HS-5 (cell line): ENCODE results near the gene PRKCE.
A peak's percentile ranks its signal among the peaks of the same experiment; 100 is the strongest.

Experiments
- DNase-seq: peaks from one replicate; pipeline ENCODE4 v3.0.0-alpha.2; 2012; ENCODE audit warnings: low read depth

PRKCE gene

DNA sequence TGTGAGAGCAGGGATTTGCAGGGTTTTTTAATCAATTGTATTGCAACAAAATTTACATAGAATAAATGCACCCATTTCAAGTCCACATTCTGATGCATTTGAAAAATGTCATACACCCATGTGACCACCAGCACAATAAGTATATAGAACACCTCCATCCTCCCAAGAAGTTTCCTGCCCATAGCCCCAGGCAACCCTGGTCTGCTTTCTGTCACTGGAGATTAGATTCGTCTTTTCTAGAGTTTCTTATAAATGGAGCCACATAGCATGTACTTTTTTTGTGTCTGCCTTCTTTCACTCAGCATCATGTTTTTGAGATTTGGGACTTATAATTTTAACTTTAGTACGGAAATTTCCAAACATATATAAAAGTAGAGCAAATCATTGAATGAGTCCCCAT, 518.6 kb downstream of the PRKCE start:
- no peak for DNase-seq

DNA sequence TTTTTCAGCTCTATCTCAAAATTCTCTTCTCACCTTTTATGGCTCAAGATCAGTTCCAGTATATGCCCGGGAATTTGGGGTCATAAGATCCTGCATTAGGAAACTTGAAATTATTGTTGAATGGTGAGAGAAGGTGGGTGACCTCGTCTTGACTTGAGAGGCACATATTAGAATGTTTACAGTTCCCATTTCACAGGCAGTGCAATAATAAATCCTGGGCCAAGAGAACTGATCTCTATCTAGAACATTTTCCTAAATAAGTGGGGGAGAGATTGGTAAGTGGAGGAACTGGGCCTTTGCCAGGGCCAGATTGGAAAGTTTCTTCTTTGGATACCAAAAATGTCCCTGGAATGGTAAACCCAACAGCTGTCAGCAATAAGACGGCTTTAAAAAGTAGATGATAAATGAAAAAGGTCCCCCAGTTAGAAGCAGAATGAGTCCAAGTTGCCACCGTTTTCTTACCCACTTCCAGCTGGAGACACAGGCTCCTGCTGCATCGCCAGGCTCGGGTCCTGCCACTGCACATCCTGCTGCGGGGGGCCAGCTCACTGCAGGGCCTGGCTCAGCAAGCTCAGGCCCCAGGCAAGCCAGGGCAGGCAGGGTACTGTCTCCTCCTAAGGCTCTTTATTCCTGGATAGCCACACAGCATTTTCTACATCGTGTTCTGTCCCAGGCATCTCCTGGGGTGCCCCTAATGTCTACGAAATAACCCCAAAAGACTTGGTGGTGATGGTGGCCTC, 519.3 kb downstream of the PRKCE start:
- no peak for DNase-seq

DNA sequence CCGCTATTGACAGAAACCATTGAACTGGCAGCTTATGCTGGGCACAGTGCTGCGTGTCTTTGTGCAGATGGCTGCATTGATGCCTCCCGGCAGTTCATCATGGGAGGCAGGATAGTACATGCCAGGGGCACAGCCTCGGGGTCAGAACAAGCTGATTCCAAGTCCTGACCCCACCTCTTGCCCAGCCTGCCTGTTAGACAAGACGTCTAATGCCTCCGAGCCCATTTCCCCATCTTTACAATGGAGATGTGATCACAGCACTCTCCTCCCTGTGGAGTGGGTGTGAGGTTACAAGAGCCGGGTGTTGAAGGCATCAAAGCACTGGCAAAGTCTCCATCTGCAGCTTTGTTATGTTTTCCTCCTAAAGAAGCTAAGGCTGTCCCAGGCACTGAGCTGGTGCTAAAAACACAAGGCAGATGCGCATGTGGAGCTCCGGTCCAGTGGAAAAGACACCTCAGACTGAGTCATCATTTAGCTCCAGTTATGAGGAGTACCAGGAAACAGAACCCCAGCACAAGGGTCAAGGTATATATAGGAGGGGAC, 520.0 kb downstream of the PRKCE start:
- DNase-seq: peak; percentile 66

DNA sequence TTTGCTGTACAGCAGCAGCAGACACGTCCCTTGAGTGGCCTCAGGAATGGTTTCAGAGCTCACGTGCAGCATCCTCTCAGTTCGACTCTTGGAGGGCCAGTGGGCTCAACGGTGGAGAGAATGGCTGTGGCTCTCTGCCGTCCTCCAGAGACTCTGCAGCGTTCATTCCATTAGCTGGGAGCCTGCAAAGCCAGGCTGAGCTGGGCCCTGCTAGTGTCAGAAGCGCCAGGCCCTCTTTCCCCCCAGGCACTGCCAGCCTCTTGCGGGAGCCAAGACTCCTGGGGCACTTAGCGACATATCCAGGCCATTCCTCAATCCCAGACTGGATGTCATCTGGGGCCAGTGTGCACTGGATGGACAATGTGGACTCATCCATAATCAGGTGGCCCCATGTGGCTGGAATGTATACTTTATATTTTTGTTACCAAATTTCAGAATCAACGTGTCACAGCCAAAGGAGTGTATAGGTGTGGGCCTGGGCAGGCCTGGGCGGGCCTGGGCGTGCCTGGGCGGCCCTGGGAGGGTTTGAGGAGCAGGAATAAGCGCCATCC, 520.6 kb downstream of the PRKCE start:
- no peak for DNase-seq

DNA sequence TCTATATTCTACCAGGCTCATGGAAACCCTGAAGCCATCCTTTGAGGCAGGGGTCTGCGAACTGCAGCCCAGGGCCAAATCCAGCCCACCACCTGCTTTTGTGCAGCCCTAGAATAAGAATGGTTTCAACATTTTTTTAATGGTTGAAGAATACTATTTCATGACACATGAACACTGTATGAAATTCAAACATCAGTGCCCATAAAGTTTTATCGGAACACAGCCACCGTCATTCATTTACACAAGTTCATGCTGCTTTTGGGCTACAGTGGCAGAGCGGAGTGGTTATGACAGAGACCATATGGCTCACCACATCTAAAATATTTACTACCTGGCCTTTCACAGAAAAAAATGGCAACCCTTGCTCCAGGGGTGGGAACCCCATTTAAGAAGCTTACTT, 521.6 kb downstream of the PRKCE start:
- no peak for DNase-seq

DNA sequence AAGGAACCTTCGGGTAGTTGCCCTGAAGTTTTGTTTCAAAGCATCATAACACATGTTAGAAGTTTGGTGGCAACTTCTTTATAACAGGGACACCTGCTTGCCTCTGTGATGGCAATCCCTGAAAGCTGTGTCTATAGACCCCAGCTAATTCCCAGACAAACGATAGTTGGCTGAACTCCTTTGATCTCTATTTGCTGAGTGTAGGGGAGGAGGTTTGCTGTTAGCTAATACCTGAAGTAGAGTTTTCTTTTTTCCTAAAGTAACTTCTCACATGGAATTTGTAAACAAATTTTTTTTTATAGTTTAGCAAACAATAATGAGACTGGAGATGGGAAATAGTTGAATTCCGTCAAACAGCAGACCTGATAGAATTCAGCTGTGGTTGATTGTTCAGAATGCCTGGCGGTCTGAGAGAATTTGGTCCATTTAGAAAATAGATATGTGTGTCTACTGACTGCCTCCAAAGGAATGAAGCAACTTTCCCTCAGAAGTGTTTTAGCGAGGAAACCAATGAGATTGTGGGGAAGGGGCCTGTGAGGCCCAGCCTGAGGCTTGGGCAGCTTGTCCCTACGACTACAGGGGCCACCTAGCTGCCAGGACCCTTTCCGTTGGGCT, 522.3 kb downstream of the PRKCE start:
- DNase-seq: no peak

DNA sequence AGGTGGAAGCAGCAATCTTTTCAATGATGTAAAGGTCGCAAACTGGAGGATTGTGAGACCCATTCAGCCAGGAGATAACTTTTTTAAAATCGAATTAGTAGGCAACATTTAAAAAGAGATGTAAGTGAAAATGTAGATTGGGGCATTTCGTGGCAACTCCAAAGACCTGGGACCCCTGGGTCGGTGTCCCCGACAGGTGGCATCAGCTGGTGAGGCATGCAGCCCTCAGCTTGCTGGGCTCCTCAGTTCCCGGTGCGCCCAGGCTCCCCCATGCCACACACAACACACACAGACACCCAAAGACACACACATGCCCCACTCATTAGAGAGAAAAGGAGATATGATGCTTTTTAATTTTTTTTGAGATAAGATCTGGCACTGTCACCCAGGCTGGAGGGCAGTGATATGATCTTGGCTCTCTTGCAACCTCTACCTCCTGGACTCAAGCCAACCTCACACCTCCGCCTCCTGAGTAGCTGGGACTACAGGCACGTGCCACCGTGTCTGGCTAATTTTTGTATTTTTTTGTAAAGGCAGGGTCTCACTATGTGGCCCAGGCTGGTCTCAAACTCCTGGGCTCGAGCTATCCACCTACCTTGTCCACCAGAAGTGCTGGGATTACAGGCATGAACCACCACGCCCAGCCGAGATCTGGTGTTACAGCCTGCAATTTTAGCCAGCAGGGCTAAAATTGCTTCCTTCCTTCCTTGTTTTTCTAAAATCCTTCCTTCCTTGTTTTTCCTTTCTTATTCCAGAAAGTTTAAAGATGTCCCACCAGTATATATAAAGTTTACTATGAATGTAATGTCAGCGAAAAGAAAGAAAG, 523.1 kb downstream of the PRKCE start:
- DNase-seq: no peak

DNA sequence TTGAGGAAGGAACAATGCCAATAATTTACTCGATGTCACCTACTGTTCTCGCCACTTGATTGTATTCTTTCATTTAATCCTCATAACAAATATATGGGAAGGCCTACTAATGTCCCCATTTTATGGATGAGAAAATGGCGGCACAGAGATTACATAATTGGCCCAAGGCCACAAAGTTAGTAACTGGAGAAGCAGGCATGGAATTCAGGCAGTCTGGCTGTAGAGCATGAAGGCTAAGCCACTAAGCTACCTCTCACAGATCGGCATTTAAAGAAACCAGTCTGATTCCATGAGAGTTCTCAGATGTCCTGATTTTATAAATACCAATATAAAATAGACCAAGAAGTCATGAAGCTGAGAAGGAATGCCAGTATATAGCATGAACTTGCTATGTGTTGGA, 523.9 kb downstream of the PRKCE start:
- DNase-seq: no peak

DNA sequence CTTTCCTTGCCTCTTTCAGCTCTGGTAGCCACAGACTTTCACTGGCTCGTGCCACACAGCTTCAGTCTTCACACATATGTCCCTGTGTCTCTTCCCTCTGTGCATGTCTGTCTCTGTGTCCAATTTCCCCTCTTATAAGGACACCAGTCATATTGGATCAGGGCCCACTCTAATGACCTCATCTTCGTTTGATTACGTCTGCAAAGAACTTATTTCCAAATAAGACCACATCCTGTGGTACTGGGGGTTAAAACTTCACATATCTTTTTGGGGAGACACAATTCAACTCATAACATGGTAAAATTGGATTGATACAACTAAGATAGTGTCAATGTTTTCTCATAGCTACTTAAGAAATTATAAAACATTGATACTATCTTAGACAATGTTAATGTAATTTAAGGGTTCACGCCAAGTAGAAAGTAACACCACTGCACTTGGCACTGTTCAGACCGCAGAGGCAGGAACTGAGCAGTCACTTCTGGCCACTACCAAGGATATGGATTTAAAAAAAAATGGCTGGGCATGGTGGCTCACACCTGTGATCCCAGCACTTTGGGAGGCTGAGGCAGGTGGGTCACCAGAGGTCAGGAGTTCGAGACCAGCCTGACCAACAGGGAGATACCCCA, 526.1 kb downstream of the PRKCE start:
- DNase-seq: no peak

DNA sequence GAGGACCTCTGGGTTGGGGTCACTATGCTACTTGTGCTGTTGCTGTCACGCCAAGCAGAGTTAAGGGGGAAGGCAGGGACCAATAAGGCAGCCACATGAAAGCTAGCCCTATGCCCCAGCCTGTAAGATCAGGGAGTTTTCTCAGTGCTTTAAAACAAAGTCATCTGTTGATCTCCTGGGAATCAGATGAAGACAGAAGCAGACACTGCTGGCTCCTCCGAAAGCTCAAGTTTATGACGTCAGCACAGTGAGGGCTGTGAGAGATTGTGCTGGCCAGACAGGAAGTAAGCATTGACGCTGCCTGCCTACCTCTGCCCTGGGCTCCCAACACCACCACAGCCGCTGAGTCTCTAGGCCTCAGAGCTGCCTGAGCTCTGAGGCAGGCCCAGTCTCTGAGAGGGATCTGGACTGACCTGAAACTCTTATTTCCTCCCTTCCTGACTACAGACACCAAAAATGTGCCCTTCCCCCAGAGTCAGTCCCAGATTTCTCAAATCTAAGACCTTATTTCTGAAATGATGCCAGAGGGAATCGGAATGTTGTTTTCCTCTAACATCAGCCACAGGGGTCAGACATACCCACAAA, 527.7 kb downstream of the PRKCE start:
- peak; percentile 84 for DNase-seq

DNA sequence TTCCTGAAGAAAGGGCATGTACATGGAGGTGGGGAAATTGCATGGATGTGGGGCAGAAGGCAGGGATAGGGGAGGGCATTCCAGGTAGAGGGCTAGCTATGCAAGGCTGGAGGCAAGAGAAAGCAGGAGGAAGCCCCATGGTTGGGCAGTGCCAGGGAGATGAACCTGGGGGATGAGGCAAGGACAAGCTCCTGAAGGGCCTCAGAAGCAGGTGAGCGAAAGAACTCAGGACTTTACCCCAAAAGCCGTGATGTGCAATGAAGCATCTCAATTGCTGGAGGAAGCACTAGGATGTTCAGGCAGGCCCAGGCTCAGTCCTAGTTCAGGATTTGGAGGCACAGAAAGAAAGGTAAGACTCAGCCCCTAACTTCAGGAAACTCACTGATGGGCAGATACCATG, 528.7 kb downstream of the PRKCE start:
- DNase-seq: no peak

DNA sequence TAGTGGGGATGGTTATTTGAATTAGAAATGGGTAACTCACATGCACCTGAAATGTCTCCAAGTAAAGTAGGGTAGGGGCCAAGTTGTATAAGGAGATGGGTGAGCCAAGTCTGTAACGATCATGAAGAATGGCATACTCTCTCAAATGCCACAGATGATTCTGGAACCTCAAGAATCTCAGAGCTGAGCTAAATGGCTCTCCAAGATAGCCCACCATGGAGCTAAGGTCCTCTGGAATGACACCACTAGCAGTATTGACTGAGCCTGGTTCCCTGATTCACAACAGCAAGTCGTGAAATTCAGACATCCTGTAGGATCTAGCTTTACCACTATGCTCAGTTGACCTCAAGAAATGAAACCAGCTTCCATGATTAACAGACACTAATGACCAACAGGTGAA, 529.8 kb downstream of the PRKCE start:
- DNase-seq: no peak

DNA sequence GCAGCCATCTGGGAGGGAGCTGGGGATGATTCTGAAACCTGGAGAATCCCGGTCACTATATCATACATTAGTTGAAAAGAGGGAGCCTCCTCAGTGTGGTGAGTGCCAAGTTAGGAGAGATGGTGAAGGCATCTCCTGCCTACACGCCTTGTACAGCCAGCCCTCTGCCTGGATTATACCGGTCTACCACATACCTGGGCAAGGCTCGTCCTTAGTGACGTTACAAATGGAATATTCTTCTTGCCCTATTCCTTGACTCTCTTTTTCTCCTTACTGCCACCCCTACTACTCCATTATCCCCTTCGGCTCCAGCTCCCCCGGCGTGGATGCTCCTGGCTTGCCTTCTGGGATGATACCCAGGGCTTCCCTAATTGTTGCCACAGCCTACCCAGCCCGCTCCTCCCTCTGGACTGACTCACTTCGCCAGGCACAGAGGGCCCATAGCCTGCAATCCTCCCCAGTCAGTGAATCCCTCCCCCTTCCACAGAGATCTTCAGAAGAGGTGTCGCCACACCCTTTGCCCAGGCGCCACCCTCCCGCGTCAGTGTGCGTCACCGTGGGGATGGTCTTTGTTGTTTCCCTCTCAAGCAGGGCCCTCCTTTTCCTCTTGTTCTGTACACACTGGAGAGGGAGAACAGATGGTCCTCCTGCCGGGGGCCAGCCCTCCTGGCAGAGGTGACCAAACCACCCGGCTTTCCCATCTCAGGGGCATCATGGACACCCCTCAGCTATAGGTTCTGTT, 530.5 kb downstream of the PRKCE start:
- no peak for DNase-seq

DNA sequence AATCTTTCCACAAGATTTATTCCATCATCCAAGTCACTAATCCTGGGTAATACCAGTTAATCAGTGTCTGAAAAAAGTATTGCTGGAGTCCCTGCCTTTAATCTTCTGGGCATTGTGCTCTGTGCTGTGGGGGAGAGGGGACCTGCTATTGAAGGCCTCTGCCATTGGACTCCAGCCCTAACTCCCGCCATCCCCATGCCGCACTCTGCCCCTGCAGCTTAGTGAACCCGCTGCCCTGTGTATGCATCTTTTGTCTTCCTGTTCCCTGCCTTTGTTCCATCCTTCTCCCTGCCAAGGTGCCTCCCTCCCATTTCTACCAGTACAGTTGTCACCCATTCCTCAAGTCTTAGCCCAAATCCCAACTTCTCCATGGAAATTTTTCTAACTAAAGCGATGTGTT, 532.0 kb downstream of the PRKCE start:
- DNase-seq: no peak

DNA sequence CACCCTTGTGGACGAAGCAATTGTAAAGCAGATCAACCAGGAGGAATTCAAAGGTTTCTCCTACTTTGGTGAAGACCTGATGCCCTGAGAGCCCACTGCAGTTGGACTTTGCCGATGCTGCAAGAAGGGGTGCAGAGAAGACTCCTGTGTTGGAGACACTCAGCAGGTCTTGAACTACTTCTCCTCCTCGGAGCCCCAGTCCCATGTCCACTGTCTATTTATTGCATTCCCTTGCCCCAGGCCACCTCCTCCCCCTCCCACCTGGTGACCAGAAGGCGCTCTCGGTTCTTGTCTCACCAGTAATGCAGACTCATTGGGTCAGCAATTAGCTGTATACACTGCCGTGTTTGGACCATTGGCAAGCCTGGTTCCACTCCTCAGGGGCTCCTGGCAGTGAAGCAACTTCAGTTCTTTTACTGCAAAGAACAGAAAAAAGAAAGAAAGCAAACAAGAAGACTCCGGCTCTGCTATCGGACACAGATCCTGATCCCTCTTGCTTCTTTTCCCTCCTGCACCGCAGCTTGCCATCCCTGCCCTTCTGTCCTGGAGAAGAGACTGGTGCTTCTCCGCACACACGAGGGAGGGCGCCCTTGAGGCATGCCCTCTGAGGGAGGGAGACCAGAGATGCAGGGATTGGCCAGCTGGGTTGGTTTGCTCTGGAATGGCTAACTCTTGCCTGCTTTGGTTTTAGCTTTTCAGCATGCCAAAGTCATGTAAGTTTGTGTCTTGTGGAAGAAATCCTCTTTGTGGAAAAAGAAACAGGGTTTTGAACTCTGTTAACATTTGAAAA, 533.5 kb downstream of the PRKCE start:
- no peak for DNase-seq

DNA sequence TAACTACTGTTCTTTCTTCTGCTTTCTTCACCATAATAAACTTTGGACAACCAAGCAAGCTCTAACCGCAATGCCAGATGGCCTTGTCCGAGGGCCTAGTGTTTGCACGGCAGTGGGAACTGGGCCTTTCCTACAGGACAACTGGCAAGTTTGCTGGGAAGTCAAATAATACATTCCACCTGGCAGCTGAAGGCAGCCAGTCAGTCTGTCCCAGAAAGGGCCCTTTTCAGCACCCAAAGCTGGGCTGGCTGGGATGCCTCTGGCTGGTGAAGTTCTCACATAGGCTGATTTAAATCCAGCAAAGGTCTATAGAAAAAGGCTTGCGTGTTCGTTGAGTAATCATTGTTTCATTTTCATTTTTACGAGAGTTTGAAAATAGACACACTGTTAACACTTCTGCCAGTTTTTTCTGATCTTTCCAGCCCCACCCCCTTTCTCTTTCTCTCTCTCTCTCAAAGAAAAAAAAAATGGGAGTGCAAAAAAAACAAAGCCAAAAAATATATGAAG, 535.7 kb downstream of the PRKCE start:
- DNase-seq: no peak

DNA sequence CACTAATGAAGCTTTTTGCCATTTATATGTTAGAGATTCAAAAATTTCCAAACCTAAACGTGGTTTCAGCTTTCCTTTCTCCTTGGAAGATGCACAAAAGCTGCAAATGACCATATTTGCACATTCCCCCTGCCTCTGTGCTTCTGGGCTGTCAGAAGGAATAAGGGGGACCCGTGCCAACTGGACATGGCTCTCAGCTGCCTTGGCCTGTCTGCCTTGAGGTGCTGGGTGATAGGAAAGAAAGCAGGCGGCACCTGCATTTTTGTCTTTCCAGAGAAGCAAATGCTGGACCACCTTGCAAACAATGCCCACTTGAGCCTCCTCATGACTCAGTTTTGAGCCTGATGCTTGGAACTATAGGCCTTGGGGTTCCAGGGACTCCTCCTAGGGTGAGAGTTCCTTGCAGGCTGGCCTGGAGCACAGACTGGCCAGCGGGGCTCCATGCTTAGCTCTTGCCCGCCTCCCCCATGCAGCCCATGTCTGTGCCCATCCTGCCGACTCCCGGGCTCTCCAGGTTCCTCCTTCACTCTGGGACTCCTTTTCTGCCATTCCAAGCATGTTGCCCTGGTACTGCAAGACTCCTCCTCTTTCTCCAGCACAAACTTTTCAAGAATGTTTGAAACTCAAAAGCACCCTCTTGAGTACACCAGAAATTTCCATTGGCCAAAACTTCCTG, 536.7 kb downstream of the PRKCE start:
- no peak for DNase-seq

DNA sequence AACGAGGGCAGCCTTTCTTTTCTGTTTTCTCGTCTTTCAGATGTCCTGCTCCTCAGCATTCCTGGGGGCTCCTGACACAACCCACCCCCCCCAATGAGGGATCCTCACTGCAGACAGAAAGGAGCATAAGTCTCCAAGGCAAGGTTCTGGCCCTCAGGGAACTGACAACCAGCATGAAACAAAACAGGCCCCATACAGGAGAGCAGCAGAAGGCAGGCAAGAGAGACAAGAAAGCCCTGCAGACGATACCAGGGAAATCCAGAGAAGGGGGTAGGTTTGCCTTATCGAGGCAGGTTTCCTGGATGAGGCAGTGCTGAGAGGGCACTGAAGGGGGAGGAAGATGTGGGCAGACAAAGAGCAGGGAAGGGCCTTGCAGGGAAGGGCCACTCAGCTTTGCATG, 541.9 kb downstream of the PRKCE start:
- no peak for DNase-seq

DNA sequence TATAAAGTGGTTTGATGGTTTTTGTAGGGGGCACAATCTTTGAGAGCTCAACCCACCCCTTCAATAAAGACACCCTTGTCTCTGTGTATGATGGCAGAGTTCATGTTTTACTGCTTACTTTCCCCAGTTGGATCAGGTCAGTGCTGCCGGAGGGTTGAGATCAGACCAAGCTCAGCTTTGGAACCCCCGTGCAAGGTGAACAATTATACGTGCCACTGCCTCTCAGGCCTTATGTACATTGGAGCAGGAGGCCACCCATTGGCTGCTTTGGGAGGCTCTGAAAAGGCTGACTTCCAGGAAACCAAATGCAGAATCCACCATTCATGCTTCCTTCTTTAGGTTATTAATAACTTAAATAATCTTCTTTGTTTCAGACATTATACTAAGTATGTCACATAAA, 542.4 kb downstream of the PRKCE start:
- DNase-seq: no peak
